CD4-positive, alpha-beta T cell treated with Interleukin-10 for 1 hour (primary cell): ENCODE results near the gene APOL6.
"Not testable (repeated sequence)": the region's sequence is repeated elsewhere in the genome, so short reads cannot be mapped to it uniquely, and the experiment has no call there.

ENCODE experiments used
- DNase-seq: peaks from one replicate; pipeline ENCODE4 v3.0.0-alpha.2; 2020

Gene APOL6

DNA sequence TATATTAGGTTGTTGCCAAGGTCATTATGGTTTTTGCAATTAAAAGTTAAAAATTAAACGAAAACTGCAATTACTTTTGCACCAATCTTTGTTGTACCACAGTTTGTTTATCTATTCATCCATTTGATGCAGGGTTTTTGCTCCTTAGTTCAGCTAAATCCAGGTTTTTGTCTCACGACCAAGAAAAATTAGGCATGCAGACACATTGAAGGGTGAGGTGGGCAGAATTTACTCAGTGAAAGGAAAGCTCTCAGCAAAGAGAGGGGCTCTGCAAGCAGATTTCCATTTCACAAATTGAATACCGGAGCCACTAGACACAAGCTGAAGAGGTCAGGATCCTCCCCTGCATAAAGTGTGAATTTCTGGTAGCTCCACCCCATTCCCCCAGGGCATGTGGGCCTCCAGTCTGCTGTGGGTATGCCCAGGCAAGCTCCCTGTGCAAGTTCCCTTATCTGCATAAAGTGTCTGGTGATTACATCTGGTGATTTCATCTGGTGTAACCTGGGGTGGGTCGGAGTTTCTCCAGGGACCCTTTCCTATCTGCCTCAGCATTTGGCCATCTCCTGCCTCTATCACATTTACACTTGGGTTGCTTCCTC, 33.3 kb downstream of the APOL6 start:
- DNase-seq: no peak

- no peak for DNase-seq
Measured at GRCh38 chr22:35683560-35683959, 35.3 kb downstream of the APOL6 start.

GRCh38 chr22:35684270-35684700, 36.0 kb downstream of the APOL6 start:
- no peak for DNase-seq

DNA sequence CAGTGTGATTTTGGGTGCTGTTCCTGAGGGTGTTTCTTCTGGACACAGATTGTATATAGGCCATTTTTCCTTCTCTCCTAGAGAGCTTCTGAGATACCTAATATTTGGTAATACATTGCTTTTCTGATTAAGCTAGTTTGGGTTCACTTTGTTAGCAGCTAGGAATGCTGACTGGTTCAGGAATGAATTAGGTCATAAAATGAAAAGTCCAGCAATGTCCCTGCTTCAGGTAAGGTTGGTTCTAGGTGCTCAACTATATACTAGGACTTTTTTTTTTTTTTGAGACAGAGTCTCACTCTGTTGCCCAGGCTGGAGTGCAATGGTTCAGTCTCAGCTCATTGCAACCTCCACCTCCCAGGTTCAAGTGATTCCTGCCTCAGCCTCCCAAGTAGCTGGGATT, 36.5 kb downstream of the APOL6 start:
- DNase-seq: no peak

DNA sequence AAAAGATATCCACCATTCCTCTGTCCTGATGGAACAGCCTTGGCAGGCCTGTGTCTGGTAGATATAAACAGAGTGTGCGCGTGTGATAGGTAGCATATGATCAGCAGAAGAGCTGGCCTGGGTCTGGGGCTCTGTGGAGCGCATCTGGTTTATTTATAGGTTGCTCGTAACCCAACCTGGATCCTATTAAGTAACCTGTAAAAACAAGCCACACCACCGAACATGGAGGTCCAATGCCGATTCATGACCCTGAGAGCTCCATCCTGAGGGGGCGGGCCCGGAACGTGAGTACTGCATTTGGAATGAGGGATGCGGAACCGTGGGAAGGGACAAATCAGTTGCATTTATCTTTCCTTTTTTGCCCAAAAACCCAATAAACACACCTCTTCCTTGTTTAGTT, 37.5 kb downstream of the APOL6 start:
- no peak for DNase-seq

DNA sequence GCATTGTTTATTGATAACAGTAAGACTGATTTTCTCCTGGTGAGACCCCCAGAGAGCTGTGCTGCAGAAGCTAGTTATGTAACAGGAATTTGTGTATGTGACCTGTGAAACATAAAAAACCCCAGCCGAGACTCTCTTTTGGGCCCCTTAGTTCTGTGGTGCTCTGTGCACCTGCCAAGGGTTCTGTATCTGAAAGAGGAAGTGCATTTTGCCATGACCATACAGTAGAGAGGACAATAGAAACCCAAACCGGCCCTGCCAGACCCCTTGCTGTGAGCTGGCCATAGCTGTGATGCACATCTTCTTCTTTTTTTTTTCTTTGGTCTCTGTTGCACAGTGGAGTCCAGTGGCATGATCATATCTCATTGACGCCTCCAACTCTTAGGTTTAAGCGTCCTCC, 38.1 kb downstream of the APOL6 start:
- no peak for DNase-seq

- no peak for DNase-seq
Measured at GRCh38 chr22:35687461-35687860, 39.2 kb downstream of the APOL6 start.

GRCh38 chr22:35688913-35689675, 40.8 kb downstream of the APOL6 start:
- no peak for DNase-seq

DNA sequence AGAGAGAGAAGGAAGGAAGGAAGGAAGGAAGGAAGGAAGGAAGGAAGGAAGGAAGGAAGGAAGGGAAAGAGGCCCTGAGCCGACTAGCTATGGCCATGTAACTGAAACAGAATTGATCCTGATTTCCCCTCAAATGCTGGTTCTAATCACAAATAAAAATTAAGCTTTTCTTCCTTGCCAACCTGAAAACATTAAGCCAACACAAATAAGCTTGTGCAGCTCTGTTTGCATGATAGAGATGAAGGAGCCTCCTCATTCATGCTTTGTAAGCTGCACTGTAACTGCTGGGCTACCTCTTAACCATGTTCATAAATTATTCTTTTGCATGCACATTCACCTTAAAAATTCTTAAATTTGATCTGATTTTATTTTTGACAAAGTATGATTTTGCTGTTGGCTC, 41.8 kb downstream of the APOL6 start:
- DNase-seq: no peak

GRCh38 chr22:35695202-35695601, 47.0 kb downstream of the APOL6 start:
- DNase-seq: no peak

- no peak for DNase-seq
Measured at GRCh38 chr22:35697142-35697541, 48.9 kb downstream of the APOL6 start.

- DNase-seq: not testable (repeated sequence)
Measured at GRCh38 chr22:35699852-35700251, 51.6 kb downstream of the APOL6 start.

DNA sequence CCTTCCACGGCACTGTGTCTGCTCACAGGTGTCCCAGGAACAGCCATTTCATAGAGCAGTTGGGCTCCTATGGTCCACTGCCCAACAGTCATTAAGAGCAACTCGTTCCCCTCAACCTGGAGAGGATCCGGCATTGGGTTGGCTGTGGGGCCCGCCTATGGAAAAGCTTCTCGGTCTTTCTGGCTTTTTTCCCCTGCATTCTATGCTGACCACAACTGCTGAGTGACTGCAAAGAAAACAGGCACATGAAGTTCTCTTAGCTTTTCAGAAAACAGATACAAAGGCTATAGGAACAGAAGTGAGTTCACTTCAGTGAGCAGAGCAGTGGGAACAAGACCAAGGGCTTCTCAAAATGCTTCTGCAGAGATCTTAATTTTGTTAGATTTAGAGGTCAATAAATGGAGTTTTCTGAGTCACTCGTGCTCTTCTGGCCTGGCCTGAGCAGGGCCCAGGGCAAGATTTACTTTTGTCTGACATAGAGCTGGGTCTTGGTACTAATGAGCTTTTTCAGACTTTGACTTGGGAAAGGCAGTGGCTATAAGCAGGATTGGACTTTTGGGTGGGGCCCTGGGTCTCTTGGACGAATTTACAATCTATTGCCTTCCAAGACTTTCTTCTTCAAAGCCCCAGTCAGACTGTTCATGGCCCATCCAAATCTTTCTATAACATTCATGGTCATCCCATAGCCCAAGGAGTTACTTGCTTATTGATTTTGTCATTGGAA, 55.8 kb downstream of the APOL6 start:
- no peak for DNase-seq

GRCh38 chr22:35705141-35705540, 56.9 kb downstream of the APOL6 start:
- no peak for DNase-seq

DNA sequence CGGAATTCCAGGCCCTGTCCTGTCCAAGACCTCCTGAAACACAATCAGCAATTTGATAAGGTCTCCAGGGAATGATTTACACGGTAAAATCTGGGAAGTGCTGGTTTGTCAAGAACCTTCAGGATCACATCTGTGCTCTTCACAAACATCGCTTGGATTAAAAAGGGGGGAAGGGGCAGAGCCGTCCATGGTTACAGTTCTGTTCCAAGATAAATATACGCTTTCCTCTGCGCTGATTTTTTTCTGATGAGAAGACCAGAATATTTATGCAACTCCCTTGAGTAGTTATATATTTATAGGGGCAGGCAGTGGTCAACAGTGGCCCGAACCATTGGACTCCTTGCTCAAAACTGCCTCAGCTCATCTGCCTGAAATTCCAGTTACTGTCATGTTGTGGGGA, 60.2 kb downstream of the APOL6 start:
- no peak for DNase-seq

- DNase-seq: no peak
Measured at GRCh38 chr22:35708917-35709316, 60.7 kb downstream of the APOL6 start.

GRCh38 chr22:35711336-35711735, 63.1 kb downstream of the APOL6 start:
- no peak for DNase-seq

- no peak for DNase-seq
Measured at GRCh38 chr22:35712672-35713071, 64.4 kb downstream of the APOL6 start.

DNA sequence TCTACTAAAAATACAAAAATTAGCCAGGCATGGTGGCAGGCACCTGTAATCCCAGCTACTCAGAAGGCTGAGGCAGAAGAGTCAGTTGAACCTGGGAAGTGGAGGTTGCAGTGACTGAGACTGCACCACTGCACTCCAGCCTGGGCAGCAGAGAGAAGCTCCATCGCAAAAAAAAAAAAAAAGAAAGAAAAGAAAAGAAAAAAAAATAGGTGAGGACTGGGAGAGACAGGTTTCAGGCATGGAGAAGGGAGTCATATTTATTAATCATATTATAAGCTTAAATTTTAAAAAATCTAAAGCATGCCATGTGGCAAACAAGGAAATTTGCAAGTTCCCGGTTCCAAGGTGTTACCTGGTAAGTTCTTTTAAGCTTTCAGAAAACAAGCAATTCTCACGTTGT, 69.3 kb downstream of the APOL6 start, which contains the start of gene APOL5:
Gene APOL5, plus strand, starts transcription at position 301 of the 400 bp plus-strand sequence. Its CDS starts 0 bp downstream, at position 301.
- DNase-seq: no peak
